ENCODE data around the gene WT1.

- TF ChIP-seq GATA2 (IDR thresholded peaks at IDR 0.05; ENCODE audit: low read depth, low read length) (no peak), GATA3 (IDR thresholded peaks at IDR 0.05; ENCODE audit: low read depth, low read length) (no peak)
Measured at GRCh38 chr11:32405592-32405991, 29.7 kb downstream of the WT1 start.

All from SH-SY5Y (cell line).